Naive thymus-derived CD8-positive, alpha-beta T cell (primary cell): ENCODE results near the gene CACNA1A. TPM values are rescaled to one million over a fixed set of nuclear protein-coding genes. Genes with fewer than 3 reads are reported as not detected.
"Not testable (repeated sequence)": the region's sequence is repeated elsewhere in the genome, so short reads cannot be mapped to it uniquely, and the experiment has no call there.

Experiments
- ATAC-seq, 2 donors: fragments of 150-1000 bp; cut with Tn5 transposase in 1 of 2; sonication (Bioruptor Pico), chemical (Tn5 transposase) in 1 of 2; 1 replicate in 1 of 2; 2 replicates in 1 of 2; pipeline ENCODE4 v1.10.0; 2021; ENCODE audit warnings: mild to moderate bottlenecking in 2 of 2, moderate library complexity in 2 of 2
- POLR2A ChIA-PET: fragments of 350-600 bp; sonication (Branson Sonifier 250); formaldehyde crosslinking; loops from one replicate; lab custom pipeline; 2021; ENCODE audit warnings: antibody characterized with exemption; lab: Charles Lee
- DNase-seq, 10 donors: peaks; one replicate each; pipeline versions ENCODE4 v3.0.0 to v3.0.0-alpha.2; 2020 to 2022
- H3K27ac Mint-ChIP-seq, 10 donors: one replicate each; pipeline ENCODE4 v1.8.0; 2020 to 2022; ENCODE audit warnings: mild to moderate bottlenecking in 10 of 10, mixed read lengths in 10 of 10, moderate library complexity in 4 of 10, inconsistent platforms in 1 of 10
- H3K27me3 Mint-ChIP-seq, 5 donors: one replicate each; pipeline ENCODE4 v1.8.0; 2021 to 2022; ENCODE audit warnings: mixed read lengths in 5 of 5
- H3K36me3 Mint-ChIP-seq, 3 donors: one replicate each; pipeline ENCODE4 v1.8.0; 2020 to 2022; ENCODE audit warnings: mixed read lengths in 3 of 3, mild to moderate bottlenecking in 2 of 3, inconsistent platforms in 1 of 3
- H3K4me1 Mint-ChIP-seq, 4 donors: one replicate each; pipeline ENCODE4 v1.8.0; 2021 to 2022; ENCODE audit warnings: mixed read lengths in 4 of 4
- H3K4me3 Mint-ChIP-seq, 10 donors: one replicate each; pipeline ENCODE4 v1.8.0; 2020 to 2022; ENCODE audit warnings: mild to moderate bottlenecking in 10 of 10, mixed read lengths in 10 of 10, moderate library complexity in 6 of 10, inconsistent platforms in 1 of 10
- H3K9me3 Mint-ChIP-seq, 9 donors: one replicate each; pipeline ENCODE4 v1.8.0; 2020 to 2022; ENCODE audit warnings: mixed read lengths in 9 of 9, mild to moderate bottlenecking in 3 of 9, inconsistent platforms in 1 of 9, moderate library complexity in 1 of 9
- polyA plus RNA-seq, 3 donors: library from polyadenylated mRNA; unstranded; fragments of 300-500 nt; fragmentation: Illumina TruSeq; gene quantifications; one replicate each; pipeline ENCODE4 v1.2.3, GENCODE V29; 2021
- total RNA-seq, 8 experiments: library from RNA in 2 of 8; stranded (reverse) in 2 of 8; gene quantifications; one replicate each; pipeline ENCODE4 v1.2.3 and lab custom pipeline; 2021 to 2026

The CACNA1A gene
- total and polyA plus RNA-seq, 5 experiments from 2014 or later = 0.09 to 0.60 (median 0.36) TPM

DNA sequence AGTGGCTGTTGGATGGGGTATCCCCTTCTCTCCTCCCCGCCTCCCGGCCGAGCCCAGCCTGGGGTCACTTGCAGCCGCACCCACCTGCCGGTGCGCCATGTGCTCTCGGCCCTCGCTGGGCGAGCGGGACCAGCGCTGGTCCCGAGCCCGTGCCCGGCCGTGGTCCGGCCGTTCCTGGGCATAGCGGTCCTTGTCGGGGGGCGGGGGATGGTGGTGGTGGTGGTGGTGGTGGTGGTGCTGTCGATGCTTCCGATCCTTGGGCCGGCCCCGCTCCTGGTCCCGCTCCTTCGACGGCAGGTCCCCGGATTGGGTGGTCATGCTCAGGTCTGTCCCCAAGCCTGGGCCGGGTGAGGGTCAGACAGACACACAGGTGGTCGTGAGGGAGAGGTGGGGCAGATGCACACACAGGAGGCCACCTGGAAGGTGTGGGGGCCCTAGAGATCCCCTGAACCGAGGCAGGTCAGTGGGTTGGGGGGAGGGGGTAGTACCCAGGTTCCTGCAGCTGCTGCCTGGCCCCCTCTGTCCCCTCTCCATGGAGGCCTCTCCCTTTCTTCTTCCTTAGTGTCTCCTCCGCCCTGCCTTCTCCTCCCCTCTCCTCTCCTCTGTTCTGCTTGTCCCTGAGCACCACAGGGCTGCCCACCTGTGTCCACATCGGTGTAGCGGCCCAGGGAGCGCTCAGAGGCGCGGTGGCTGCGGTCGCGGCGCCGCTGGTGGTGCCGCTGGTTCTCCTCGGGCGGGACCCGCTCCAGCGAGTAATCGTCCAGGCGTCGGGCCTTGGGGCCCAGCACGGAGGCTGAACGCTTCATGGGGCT is 297.4 kb downstream of the CACNA1A start:
- DNase-seq = no peak
- Mint-ChIP-seq H3K27ac (peak overlapping the region in 8 of 10 donors; percentile 10 to 97 (median 70)), H3K27me3 (no peaks in the 10 kb centered on the region), H3K9me3 (no peaks in the 10 kb centered on the region), H3K4me1 (peaks cover 20 to 31% (median 27%) of the 10 kb centered on the region in 4 donors), H3K4me3 (peak overlapping the region in 9 of 10 donors; percentile 43 to 93 (median 70)), H3K36me3 (no peaks in the 10 kb centered on the region)
- POLR2A ChIA-PET = interaction anchor here (0.8 to 1.5 kb wide), 6 partner anchors 13 to 92 kb away, joined by 3 to 8 read pairs (median 4); no protein-coding TSS in a partner anchor
- ATAC-seq = no peak

- H3K9me3 Mint-ChIP-seq = no peaks in the 10 kb centered on the region
- peak in 8 of 10 donors; percentile 16 to 75 (median 48) for DNase-seq
- H3K27me3 Mint-ChIP-seq = no peaks in the 10 kb centered on the region
- peak overlapping the region; percentile 91 to 99 (median 96) for H3K27ac Mint-ChIP-seq
- POLR2A ChIA-PET = interaction anchor here (0.5 to 1.5 kb wide), 7 partner anchors 9 to 91 kb away, joined by 3 to 8 read pairs (median 4); no protein-coding TSS in a partner anchor
- peak overlapping the region; percentile 83 to 97 (median 94) for H3K4me3 Mint-ChIP-seq
- ATAC-seq = peak; percentile 57 to 62
- no peaks in the 10 kb centered on the region for H3K36me3 Mint-ChIP-seq
- peaks cover 16 to 27% (median 23%) of the 10 kb centered on the region in 4 donors for H3K4me1 Mint-ChIP-seq
Measured at GRCh38 chr19:13207846-13208671, 298.2 kb downstream of the CACNA1A start.

- H3K4me3 Mint-ChIP-seq = peak overlapping the region in 2 of 10 donors; percentile 27 to 90
- DNase-seq = no peak
- H3K4me1 Mint-ChIP-seq = peaks cover 12 to 23% (median 17%) of the 10 kb centered on the region in 4 donors
- no peaks in the 10 kb centered on the region for H3K9me3 Mint-ChIP-seq
- no peaks in the 10 kb centered on the region for H3K36me3 Mint-ChIP-seq
- POLR2A ChIA-PET = interaction anchor here (0.5 to 1.5 kb wide), 5 partner anchors 9 to 52 kb away, joined by 3 to 7 read pairs (median 5); no protein-coding TSS in a partner anchor
- no peaks in the 10 kb centered on the region for H3K27me3 Mint-ChIP-seq
- peak in 1 of 2 donors; percentile 29 for ATAC-seq
- peak overlapping the region in 2 of 10 donors; percentile 95 to 97 for H3K27ac Mint-ChIP-seq
Measured at GRCh38 chr19:13207237-13207845, 298.9 kb downstream of the CACNA1A start.

DNA sequence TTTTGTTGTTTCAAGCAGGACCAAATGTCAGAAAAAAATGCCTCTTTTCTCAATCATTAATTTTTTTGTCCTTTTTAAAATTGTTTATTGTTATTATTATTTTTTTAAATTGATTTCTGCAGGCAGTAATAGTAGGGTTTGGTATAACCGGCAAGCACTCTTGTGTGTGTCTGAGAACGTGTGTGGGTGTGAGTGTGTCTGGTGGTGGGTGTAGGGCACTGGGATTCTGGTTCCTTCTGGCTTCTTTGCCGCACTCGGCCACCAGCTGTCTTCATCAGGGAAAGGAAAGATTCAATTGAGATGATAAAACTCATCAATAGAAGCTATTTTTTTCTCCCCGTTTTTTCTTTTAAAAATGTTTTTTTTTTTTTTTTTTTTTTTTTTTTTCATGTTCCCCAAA is 299.7 kb downstream of the CACNA1A start:
- Mint-ChIP-seq H3K36me3 (no peaks in the 10 kb centered on the region), H3K9me3 (no peaks in the 10 kb centered on the region), H3K27me3 (no peaks in the 10 kb centered on the region), H3K4me1 (peaks cover 10 to 23% (median 14%) of the 10 kb centered on the region in 4 donors), H3K27ac (peak overlapping the region in 5 of 10 donors; percentile 21 to 76 (median 46)), H3K4me3 (peak overlapping the region in 8 of 10 donors; percentile 14 to 82 (median 68))
- DNase-seq = no peak
- ATAC-seq = no peak
- POLR2A ChIA-PET = interaction anchor here (0.6 to 2.1 kb wide), 8 partner anchors 11 to 102 kb away, joined by 3 to 9 read pairs (median 4); no protein-coding TSS in a partner anchor

DNA sequence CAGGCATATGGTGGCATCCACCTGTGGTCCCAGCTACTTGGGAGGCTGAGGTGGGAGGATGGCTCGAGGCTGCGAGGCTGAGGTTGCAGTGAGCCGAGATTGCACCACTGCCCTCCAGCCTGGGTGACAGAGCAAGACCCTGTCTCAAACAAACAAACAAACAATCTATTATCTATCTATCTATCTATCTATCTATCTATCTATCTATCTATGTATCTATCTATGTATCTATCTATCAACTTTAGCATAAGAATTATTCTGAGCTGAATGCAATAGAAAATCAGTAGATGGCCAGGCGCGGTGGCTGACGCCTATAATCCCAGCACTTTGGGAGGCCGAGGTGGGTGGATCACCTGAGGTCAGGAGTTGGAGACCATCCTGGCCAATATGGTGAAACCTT is 304.2 kb downstream of the CACNA1A start:
- not testable (repeated sequence) for H3K9me3 Mint-ChIP-seq, H3K4me3 Mint-ChIP-seq, ATAC-seq, DNase-seq, H3K4me1 Mint-ChIP-seq, H3K36me3 Mint-ChIP-seq, H3K27me3 Mint-ChIP-seq, H3K27ac Mint-ChIP-seq
- POLR2A ChIA-PET = interaction anchor here (0.6 to 0.9 kb wide), 2 partner anchors 8 to 46 kb away, joined by 3 read pairs; no protein-coding TSS in a partner anchor

- POLR2A ChIA-PET = interaction anchor here (0.6 to 1.3 kb wide), 2 partner anchors 9 to 46 kb away, joined by 3 read pairs; no protein-coding TSS in a partner anchor
- H3K27me3 Mint-ChIP-seq = no peaks in the 10 kb centered on the region
- peaks cover 4 to 21% (median 16%) of the 10 kb centered on the region in 4 donors for H3K4me1 Mint-ChIP-seq
- DNase-seq (no peak), ATAC-seq (no peak)
- H3K27ac Mint-ChIP-seq = peak overlapping the region in 2 of 10 donors; percentile 32 to 39
- no peak overlapping the region for H3K4me3 Mint-ChIP-seq
- no peaks in the 10 kb centered on the region for H3K9me3 Mint-ChIP-seq
- no peaks in the 10 kb centered on the region for H3K36me3 Mint-ChIP-seq
Measured at GRCh38 chr19:13198634-13199033, 307.6 kb downstream of the CACNA1A start.

DNA sequence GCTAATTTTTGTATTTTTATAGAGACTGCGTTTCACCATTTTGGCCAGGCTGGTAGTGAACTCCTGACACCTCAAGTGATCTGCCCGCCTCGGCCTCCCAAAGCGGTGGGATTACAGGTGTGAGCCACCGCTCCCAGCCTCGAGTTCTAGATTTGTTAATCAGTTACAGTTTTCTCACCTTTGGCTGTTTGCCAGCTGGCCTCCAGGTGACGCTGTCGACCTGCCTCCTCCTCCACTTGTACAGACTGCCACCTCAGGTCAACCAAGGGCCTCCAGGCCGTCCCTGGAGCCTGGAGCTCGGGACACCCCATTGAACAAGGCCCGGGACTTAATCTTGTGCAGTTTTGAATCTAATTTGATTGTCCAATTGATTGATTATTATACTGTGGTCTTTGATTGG is 310.6 kb downstream of the CACNA1A start:
- POLR2A ChIA-PET = interaction anchor here (0.6 to 6.1 kb wide), 7 partner anchors 11 to 46 kb away, joined by 3 to 108 read pairs (median 6); partner anchors contain the start of genes IER2 and STX10

GRCh38 chr19:13190781-13191540 is 315.3 kb downstream of the CACNA1A start:
- Mint-ChIP-seq H3K27me3 (no peaks in the 10 kb centered on the region), H3K27ac (peak overlapping the region in 1 of 10 donors; percentile 14), H3K4me3 (no peak overlapping the region), H3K36me3 (no peaks in the 10 kb centered on the region), H3K9me3 (no peaks in the 10 kb centered on the region), H3K4me1 (peaks cover 11 to 51% (median 36%) of the 10 kb centered on the region in 4 donors)
- POLR2A ChIA-PET = interaction anchor here (0.8 to 1.4 kb wide), 3 partner anchors 9 to 39 kb away, joined by 3 to 4 read pairs (median 3); no protein-coding TSS in a partner anchor
- DNase-seq (no peak), ATAC-seq (no peak)

More for the DNA sequence above, 310.6 kb downstream of the CACNA1A start:
- no peaks in the 10 kb centered on the region for H3K36me3 Mint-ChIP-seq
- H3K9me3 Mint-ChIP-seq = no peaks in the 10 kb centered on the region
- H3K4me3 Mint-ChIP-seq = no peak overlapping the region
- no peaks in the 10 kb centered on the region for H3K27me3 Mint-ChIP-seq
- peak in 5 of 10 donors; percentile 24 to 39 (median 34) for DNase-seq
- peak overlapping the region in 8 of 10 donors; percentile 15 to 84 (median 60) for H3K27ac Mint-ChIP-seq
- peak in 1 of 2 donors; percentile 50 for ATAC-seq
- H3K4me1 Mint-ChIP-seq = peaks cover 5 to 34% (median 20%) of the 10 kb centered on the region in 4 donors

- no peak for ATAC-seq
Measured at GRCh38 chr19:13189600-13189999, 316.7 kb downstream of the CACNA1A start.

GRCh38 chr19:13187419-13187818 is 318.9 kb downstream of the CACNA1A start:
- Mint-ChIP-seq H3K27me3 (no peaks in the 10 kb centered on the region), H3K9me3 (no peaks in the 10 kb centered on the region), H3K27ac (peak overlapping the region in 8 of 10 donors; percentile 35 to 88 (median 58)), H3K36me3 (no peaks in the 10 kb centered on the region), H3K4me1 (peaks cover 11 to 33% (median 22%) of the 10 kb centered on the region in 4 donors), H3K4me3 (peak overlapping the region in 8 of 10 donors; percentile 2 to 74 (median 50))
- POLR2A ChIA-PET = interaction anchor here (0.7 to 0.9 kb wide), 2 partner anchors 30 to 301 kb away, joined by 3 to 5 read pairs; no protein-coding TSS in a partner anchor
- no peak for DNase-seq
- ATAC-seq = no peak

More at GRCh38 chr19:13189600-13189999, 316.7 kb downstream of the CACNA1A start:
- H3K36me3 Mint-ChIP-seq = no peaks in the 10 kb centered on the region
- POLR2A ChIA-PET = interaction anchor here (0.6 to 1.4 kb wide), 5 partner anchors 8 to 85 kb away, joined by 3 to 6 read pairs (median 3); no protein-coding TSS in a partner anchor
- no peaks in the 10 kb centered on the region for H3K27me3 Mint-ChIP-seq
- peak overlapping the region in 2 of 10 donors; percentile 22 to 67 for H3K27ac Mint-ChIP-seq
- DNase-seq = no peak
- H3K4me3 Mint-ChIP-seq = no peak overlapping the region
- H3K9me3 Mint-ChIP-seq = no peaks in the 10 kb centered on the region
- peaks cover 13 to 43% (median 32%) of the 10 kb centered on the region in 4 donors for H3K4me1 Mint-ChIP-seq

DNA sequence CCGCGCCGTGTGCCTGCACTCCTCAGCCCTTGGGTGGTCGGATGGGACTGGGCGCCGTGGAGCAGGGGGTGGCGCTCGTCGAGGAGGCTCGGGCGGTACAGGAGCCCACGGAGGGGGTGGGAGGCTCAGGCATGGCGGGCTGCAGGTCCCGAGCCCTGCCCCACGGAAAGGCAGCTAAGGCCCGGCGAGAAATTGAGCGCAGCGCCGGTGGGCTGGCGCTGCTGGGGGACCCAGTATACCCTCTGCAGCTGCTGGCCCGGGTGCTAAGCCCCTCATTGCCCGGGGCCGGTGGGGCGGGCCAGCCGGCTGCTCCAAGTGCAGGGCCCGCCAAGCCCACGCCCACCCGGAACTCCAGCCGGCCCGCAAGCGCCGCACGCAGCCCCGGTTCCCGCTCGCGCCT is 319.6 kb downstream of the CACNA1A start:
- peak overlapping the region in 1 of 10 donors; percentile 16 for H3K4me3 Mint-ChIP-seq
- POLR2A ChIA-PET = interaction anchor here (1.1 to 1.8 kb wide), 3 partner anchors 17 to 34 kb away, joined by 3 to 8 read pairs (median 6); no protein-coding TSS in a partner anchor
- not testable (repeated sequence) for H3K27ac Mint-ChIP-seq, H3K27me3 Mint-ChIP-seq, H3K9me3 Mint-ChIP-seq, ATAC-seq, H3K36me3 Mint-ChIP-seq, DNase-seq
- peaks cover 16 to 39% (median 29%) of the 10 kb centered on the region in 4 donors for H3K4me1 Mint-ChIP-seq
